ENCODE measurements around the gene RANBP3L.
"Not testable (repeated sequence)": the region's sequence is repeated elsewhere in the genome, so short reads cannot be mapped to it uniquely, and the experiment has no call there.

The RANBP3L gene

GRCh38 chr5:36199620-36200019 lies 102.1 kb downstream of the RANBP3L start:
- H3K4me3 ChIP-seq (ENCODE audit: low read length) = no peak overlapping the region
- H3K4me2 ChIP-seq (ENCODE audit: low read depth, low read length) = no peak overlapping the region
- H2AFZ ChIP-seq (ENCODE audit: low read length) = no peak overlapping the region
- H3K9me3 ChIP-seq (replicated peaks; ENCODE audit: insufficient read depth, low read length) = no peaks in the 10 kb centered on the region
- no peaks in the 10 kb centered on the region for H4K20me1 ChIP-seq (ENCODE audit: insufficient read depth, low read length)
- H3K4me1 ChIP-seq (ENCODE audit: low read length) = no peaks in the 10 kb centered on the region
- DNase-seq = no peak
- H3K27me3 ChIP-seq (replicated peaks; ENCODE audit: insufficient read depth, low read length) = no peaks in the 10 kb centered on the region
- no peaks in the 10 kb centered on the region for H3F3A ChIP-seq (ENCODE audit: insufficient read depth, low read length)
- no peaks in the 10 kb centered on the region for H3K9me2 ChIP-seq (replicated peaks; ENCODE audit: insufficient read depth, low read length)
- no peak overlapping the region for H3K9ac ChIP-seq (ENCODE audit: low read length)
- H3K27ac ChIP-seq (ENCODE audit: low read length) = no peak overlapping the region
- no peaks in the 10 kb centered on the region for H3K79me2 ChIP-seq (ENCODE audit: low read length)
- H3K36me3 ChIP-seq (replicated peaks; ENCODE audit: insufficient read depth, low read length) = no peaks in the 10 kb centered on the region
- TF ChIP-seq EZH2 (optimal IDR thresholded peaks at IDR 0.05; ENCODE audit: low read depth, low read length) (no peak), EZH2phosphoT487 (IDR thresholded peaks at IDR 0.05; ENCODE audit: low read length) (no peak), CTCF (IDR thresholded peaks at IDR 0.05; ENCODE audit: low read length) (no peak)

- not testable (repeated sequence) for H3K4me3 ChIP-seq (ENCODE audit: low read length); H3K4me1 ChIP-seq (ENCODE audit: low read length); H3K36me3 ChIP-seq (replicated peaks; ENCODE audit: insufficient read depth, low read length); H3K79me2 ChIP-seq (ENCODE audit: low read length); H3K27me3 ChIP-seq (replicated peaks; ENCODE audit: insufficient read depth, low read length); H2AFZ ChIP-seq (ENCODE audit: low read length); H3K4me2 ChIP-seq (ENCODE audit: low read depth, low read length); H3K9me3 ChIP-seq (replicated peaks; ENCODE audit: insufficient read depth, low read length); H3F3A ChIP-seq (ENCODE audit: insufficient read depth, low read length); H3K9ac ChIP-seq (ENCODE audit: low read length); DNase-seq; H3K27ac ChIP-seq (ENCODE audit: low read length); H4K20me1 ChIP-seq (ENCODE audit: insufficient read depth, low read length); H3K9me2 ChIP-seq (replicated peaks; ENCODE audit: insufficient read depth, low read length)
Observed at GRCh38 chr5:36198783-36199182, 102.9 kb downstream of the RANBP3L start.
